Hepatocyte (in vitro differentiated cells): Measurements from ENCODE around the gene MARCHF3. TPM values are rescaled to one million over a fixed set of nuclear protein-coding genes. Genes with fewer than 3 reads are reported as not detected.

ENCODE experiments used
- DNase-seq: peaks from one replicate; pipeline ENCODE4 v3.0.0-alpha.2; 2016; ENCODE audit warnings: low spot score
- H2AFZ ChIP-seq: fragments of 200-600 bp; sonication (generic); 2 replicates; pipeline ENCODE4 v1.6.0; 2016; ENCODE audit warnings: antibody characterized with exemption, mild to moderate bottlenecking
- H3K27ac ChIP-seq: fragments of 200-600 bp; sonication (generic); 2 replicates; pipeline ENCODE4 v1.5.1; 2016; ENCODE audit warnings: mild to moderate bottlenecking
- H3K27me3 ChIP-seq: fragments of 200-600 bp; sonication (generic); 2 replicates; pipeline ENCODE4 v1.6.1; 2016
- H3K36me3 ChIP-seq: fragments of 200-600 bp; sonication (generic); replicated peaks from 2 replicates; pipeline ENCODE4 v1.5.1; 2016; ENCODE audit warnings: low read depth; ENCODE audit not compliant: insufficient read depth
- H3K4me1 ChIP-seq: fragments of 200-600 bp; sonication (generic); 2 replicates; pipeline ENCODE4 v1.5.1; 2016; ENCODE audit warnings: mild to moderate bottlenecking, moderate library complexity; ENCODE audit not compliant: insufficient read depth
- H3K4me2 ChIP-seq: fragments of 200-600 bp; sonication (generic); 2 replicates; pipeline ENCODE4 v1.6.0; 2016
- H3K4me3 ChIP-seq: fragments of 200-600 bp; sonication (generic); 2 replicates; pipeline ENCODE4 v1.5.1; 2016; ENCODE audit warnings: mild to moderate bottlenecking
- H3K79me2 ChIP-seq: fragments of 200-600 bp; sonication (generic); 2 replicates; pipeline ENCODE4 v1.6.0; 2017; ENCODE audit warnings: mild to moderate bottlenecking
- H3K9me2 ChIP-seq: fragments of 200-600 bp; sonication (generic); replicated peaks from 2 replicates; pipeline ENCODE4 v1.6.0; 2017; ENCODE audit warnings: mild to moderate bottlenecking; ENCODE audit not compliant: insufficient read depth
- H3K9me3 ChIP-seq: fragments of 200-600 bp; sonication (generic); 2 replicates; pipeline ENCODE4 v1.5.1; 2016; ENCODE audit warnings: low read depth, mild to moderate bottlenecking
- H4K20me1 ChIP-seq: fragments of 200-600 bp; sonication (generic); 2 replicates; pipeline ENCODE4 v1.6.0; 2016; ENCODE audit warnings: mild to moderate bottlenecking; ENCODE audit not compliant: insufficient read depth, poor library complexity, severe bottlenecking
- EZH2 ChIP-seq: fragments of 200-600 bp; sonication (generic); IDR thresholded peaks from 2 replicates; pipeline ENCODE4 v1.6.1; 2016; ENCODE audit warnings: antibody characterized with exemption, mild to moderate bottlenecking, borderline replicate concordance
- EZH2phosphoT487 ChIP-seq: fragments of 200-600 bp; sonication (generic); IDR thresholded peaks from one replicate; pipeline ENCODE4 v1.6.1; 2018; ENCODE audit warnings: antibody characterized with exemption, mild to moderate bottlenecking, low read depth, moderate library complexity; ENCODE audit not compliant: unreplicated experiment, severe bottlenecking
- WGBS: methylation state at CpG from one replicate; pipeline ENCODE4 v1.1.6; 2016; ENCODE audit warnings: low lambda C conversion rate; ENCODE audit errors: missing lambda C conversion rate; 5-methylcytosine and 5-hydroxymethylcytosine counted together
- polyA plus RNA-seq: library from polyadenylated mRNA; unstranded; fragments of >200 nt; fragmentation: Nextera tagmentation; extraction: Ambion mirVana; gene quantifications from 2 replicates; pipeline ENCODE4 v1.2.1, GENCODE V29; 2016
- total RNA-seq: library from RNA; depleted of rRNA; stranded (reverse); fragments of >200 nt; gene quantifications from 2 replicates; pipeline ENCODE4 v1.2.3, GENCODE V29; 2014
- TF ChIP-seq, protein P1 (sequence below): fragments of 200-600 bp; sonication (generic); IDR thresholded peaks from 2 replicates; pipeline ENCODE4 v1.5.1; 2016; ENCODE audit warnings: antibody characterized with exemption, mild to moderate bottlenecking; ENCODE audit not compliant: poor library complexity

The MARCHF3 gene
- total and polyA plus RNA-seq, 2 experiments from 2014 or later, result 9.4 to 20.4 TPM

DNA sequence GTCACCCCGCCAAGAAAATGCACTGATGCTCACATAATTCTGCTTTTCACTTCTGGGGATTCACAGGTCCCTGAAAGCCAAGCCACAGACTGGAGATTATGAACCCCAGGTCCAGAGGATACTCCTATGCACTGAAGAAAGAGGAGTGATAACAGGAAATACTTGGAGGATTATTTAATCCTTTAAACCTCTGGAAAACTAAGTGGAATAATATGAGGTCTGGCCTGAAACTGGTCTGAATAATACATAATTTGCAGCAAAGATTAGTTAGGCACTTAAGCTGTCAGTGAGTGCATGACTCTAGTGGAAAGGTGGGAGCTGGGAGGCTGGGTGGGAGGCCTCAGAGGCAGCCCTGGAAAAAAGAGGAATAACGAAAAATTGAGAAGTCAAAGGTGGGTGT lies 45.7 kb downstream of the MARCHF3 start:
- Histone ChIP-seq H3K9me3 (no peaks in the 10 kb centered on the region), H3K79me2 (no peaks in the 10 kb centered on the region), H3K4me2 (no peak overlapping the region), H2AFZ (no peak overlapping the region), H3K9me2 (no peaks in the 10 kb centered on the region), H3K27me3 (no peaks in the 10 kb centered on the region), H4K20me1 (no peaks in the 10 kb centered on the region), H3K4me1 (no peaks in the 10 kb centered on the region), H3K27ac (no peak overlapping the region), H3K4me3 (no peak overlapping the region), H3K36me3 (no peaks in the 10 kb centered on the region)
- TF ChIP-seq EZH2 (no peak), EZH2phosphoT487 (no peak)
- TF ChIP-seq, protein P1, sequence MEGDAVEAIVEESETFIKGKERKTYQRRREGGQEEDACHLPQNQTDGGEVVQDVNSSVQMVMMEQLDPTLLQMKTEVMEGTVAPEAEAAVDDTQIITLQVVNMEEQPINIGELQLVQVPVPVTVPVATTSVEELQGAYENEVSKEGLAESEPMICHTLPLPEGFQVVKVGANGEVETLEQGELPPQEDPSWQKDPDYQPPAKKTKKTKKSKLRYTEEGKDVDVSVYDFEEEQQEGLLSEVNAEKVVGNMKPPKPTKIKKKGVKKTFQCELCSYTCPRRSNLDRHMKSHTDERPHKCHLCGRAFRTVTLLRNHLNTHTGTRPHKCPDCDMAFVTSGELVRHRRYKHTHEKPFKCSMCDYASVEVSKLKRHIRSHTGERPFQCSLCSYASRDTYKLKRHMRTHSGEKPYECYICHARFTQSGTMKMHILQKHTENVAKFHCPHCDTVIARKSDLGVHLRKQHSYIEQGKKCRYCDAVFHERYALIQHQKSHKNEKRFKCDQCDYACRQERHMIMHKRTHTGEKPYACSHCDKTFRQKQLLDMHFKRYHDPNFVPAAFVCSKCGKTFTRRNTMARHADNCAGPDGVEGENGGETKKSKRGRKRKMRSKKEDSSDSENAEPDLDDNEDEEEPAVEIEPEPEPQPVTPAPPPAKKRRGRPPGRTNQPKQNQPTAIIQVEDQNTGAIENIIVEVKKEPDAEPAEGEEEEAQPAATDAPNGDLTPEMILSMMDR, result no peak
- no peak for DNase-seq
- WGBS, result 95% methylated on average over 2 of the region's 2 CpGs

DNA sequence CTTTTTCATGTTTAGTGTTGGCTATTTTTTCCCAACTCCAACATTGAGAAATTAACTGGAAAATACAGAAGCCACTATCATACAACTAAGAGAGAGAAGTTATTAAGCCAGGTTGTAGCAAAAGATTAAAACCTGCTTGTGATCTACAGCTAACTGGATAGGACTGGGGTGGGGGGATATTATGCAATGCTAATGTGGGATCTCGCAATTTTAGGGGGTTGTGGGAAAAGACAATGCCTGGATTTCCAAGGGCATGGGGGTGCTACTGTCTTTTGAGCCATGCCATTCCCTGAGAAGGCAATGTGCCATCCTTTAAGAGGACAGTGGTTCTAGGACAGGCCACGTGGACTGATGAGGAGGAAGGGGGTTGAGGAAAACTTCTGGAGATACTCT lies 46.5 kb downstream of the MARCHF3 start:
- no peak for DNase-seq
- Histone ChIP-seq H3K9me3 (no peaks in the 10 kb centered on the region), H3K27ac (no peak overlapping the region), H3K4me2 (no peak overlapping the region), H3K27me3 (no peaks in the 10 kb centered on the region), H3K9me2 (no peaks in the 10 kb centered on the region), H3K79me2 (no peaks in the 10 kb centered on the region), H3K4me3 (no peak overlapping the region), H3K4me1 (no peaks in the 10 kb centered on the region), H2AFZ (no peak overlapping the region), H4K20me1 (no peaks in the 10 kb centered on the region), H3K36me3 (no peaks in the 10 kb centered on the region)
- WGBS, result 98% methylated on average over 2 of the region's 2 CpGs
- TF ChIP-seq EZH2 (no peak), EZH2phosphoT487 (no peak)
- TF ChIP-seq, protein P1, result no peak

DNA sequence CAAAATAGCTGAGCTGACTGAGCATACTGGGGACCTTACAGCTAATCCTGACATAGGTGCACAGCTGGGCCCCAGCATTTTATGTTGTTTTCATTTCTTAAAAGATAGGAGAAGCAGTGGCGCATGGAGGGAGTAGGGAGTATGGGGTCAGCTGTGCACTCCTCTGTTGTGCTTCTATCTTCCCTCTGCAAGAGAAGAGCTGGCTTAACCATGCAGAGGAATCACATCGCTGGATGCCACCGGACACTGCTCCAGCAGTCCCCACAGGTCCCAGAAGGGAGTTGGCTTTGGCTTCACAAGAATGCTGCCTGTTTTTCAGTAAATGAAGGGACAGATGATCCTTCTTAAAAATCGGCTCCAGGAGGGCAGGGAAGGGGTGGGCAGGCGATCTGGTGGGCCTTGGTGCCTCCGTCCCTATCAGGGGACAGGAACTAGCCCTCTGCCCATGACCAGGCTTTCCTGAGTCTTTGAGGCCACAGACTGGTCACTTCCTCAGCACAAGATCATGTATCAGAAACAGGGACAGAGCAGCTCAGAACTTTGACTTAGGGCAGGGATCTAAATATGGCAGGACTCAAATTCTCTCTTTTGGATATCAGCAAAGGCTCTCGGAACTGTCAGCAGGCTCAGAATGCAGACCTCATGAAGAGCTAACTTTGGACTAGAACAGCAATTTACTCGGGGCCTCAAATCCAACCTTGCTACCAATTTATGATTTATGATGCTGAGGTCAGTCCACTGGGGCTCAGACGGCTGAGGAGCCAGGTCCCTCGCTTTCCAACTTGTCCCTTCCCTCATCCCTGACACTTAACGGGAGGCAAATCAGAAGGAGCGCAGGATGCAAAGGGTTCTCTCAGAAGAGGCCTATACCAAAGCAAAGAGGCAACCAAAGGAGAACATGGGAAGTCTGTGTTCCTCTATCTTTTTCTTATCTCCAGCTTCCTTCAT lies 47.2 kb downstream of the MARCHF3 start:
- Histone ChIP-seq H3K4me2 (no peak overlapping the region), H3K9me3 (no peaks in the 10 kb centered on the region), H3K79me2 (no peaks in the 10 kb centered on the region), H3K4me3 (no peak overlapping the region), H3K9me2 (no peaks in the 10 kb centered on the region), H3K4me1 (no peaks in the 10 kb centered on the region), H4K20me1 (no peaks in the 10 kb centered on the region), H3K36me3 (no peaks in the 10 kb centered on the region), H2AFZ (no peak overlapping the region), H3K27ac (no peak overlapping the region), H3K27me3 (no peaks in the 10 kb centered on the region)
- WGBS, result 91% methylated on average over 12 of the region's 12 CpGs
- DNase-seq, result no peak
- TF ChIP-seq, protein P1, result no peak
